Erythroblast (primary cell): ENCODE measurements around the gene IQSEC2.

Experiments used
- GATA1 ChIP-seq: IDR thresholded peaks from 2 replicates; pipeline ENCODE4 v1.6.1; 2011; ENCODE audit warnings: low read depth, mild to moderate bottlenecking, control low read depth, low read length, moderate library complexity
- POLR2A ChIP-seq: IDR thresholded peaks from 2 replicates; pipeline ENCODE4 v1.6.1; 2011; ENCODE audit warnings: mild to moderate bottlenecking, low read length

- no peak for TF ChIP-seq POLR2A
- no peak for TF ChIP-seq GATA1
These were observed 8.5 kb downstream of the IQSEC2 start for GRCh38 chrX:53272808-53273337.
